ENCODE results near the gene GOLGA8T.
"Not testable (repeated sequence)": the region's sequence is repeated elsewhere in the genome, so short reads cannot be mapped to it uniquely, and the experiment has no call there.

DNA sequence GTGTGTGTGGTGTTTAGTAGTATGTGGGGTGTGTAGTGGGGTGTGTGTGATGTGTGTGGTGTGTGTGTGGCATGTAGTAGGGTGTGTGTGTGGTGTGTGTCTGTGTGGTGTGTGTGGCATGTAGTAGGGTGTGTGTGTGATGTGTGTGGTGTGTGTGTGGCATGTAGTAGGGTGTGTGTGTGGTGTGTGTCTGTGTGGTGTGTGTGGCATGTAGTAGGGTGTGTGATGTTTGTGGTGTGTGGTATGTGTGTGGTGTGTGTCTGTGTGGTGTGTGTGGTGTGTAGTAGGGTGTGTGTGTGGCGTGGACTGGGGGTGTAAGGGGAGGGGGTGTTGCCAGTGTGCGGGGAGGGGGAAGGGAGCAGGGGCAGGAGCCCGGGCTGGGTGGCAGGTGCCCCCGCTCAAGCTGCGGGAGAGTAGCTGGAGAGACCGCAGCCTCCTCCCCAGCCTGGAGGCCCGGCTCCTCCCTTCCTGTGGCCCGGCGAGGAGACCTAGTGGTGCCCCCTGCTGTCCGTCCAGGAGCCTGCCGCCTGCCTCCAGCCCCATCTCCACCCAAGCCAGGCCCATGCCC, 38.3 kb downstream of the GOLGA8T start:
- TF ChIP-seq, protein P1, sequence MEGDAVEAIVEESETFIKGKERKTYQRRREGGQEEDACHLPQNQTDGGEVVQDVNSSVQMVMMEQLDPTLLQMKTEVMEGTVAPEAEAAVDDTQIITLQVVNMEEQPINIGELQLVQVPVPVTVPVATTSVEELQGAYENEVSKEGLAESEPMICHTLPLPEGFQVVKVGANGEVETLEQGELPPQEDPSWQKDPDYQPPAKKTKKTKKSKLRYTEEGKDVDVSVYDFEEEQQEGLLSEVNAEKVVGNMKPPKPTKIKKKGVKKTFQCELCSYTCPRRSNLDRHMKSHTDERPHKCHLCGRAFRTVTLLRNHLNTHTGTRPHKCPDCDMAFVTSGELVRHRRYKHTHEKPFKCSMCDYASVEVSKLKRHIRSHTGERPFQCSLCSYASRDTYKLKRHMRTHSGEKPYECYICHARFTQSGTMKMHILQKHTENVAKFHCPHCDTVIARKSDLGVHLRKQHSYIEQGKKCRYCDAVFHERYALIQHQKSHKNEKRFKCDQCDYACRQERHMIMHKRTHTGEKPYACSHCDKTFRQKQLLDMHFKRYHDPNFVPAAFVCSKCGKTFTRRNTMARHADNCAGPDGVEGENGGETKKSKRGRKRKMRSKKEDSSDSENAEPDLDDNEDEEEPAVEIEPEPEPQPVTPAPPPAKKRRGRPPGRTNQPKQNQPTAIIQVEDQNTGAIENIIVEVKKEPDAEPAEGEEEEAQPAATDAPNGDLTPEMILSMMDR (IDR thresholded peaks at IDR 0.05) = 0 out of 2 replicates have a peak, but pooled peaks have one; percentile 15
- not testable (repeated sequence) for TF ChIP-seq ZNF232 (CRISPR knock-in tag; IDR thresholded peaks at IDR 0.05); RELA (CRISPR knock-in tag; IDR thresholded peaks at IDR 0.05; ENCODE audit: borderline replicate concordance); FOXJ3 (CRISPR knock-in tag; IDR thresholded peaks at IDR 0.05; ENCODE audit: borderline replicate concordance); NR2C2 (CRISPR knock-in tag; IDR thresholded peaks at IDR 0.05); ZNF121 (CRISPR knock-in tag; IDR thresholded peaks at IDR 0.05); TCF7 (CRISPR knock-in tag; IDR thresholded peaks at IDR 0.05; ENCODE audit: low read depth); SP1 (CRISPR knock-in tag; conservative IDR thresholded peaks at IDR 0.05); ZBTB21 (CRISPR knock-in tag; IDR thresholded peaks at IDR 0.05; ENCODE audit: borderline replicate concordance)
- TF ChIP-seq, protein P2, sequence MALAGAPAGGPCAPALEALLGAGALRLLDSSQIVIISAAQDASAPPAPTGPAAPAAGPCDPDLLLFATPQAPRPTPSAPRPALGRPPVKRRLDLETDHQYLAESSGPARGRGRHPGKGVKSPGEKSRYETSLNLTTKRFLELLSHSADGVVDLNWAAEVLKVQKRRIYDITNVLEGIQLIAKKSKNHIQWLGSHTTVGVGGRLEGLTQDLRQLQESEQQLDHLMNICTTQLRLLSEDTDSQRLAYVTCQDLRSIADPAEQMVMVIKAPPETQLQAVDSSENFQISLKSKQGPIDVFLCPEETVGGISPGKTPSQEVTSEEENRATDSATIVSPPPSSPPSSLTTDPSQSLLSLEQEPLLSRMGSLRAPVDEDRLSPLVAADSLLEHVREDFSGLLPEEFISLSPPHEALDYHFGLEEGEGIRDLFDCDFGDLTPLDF (CRISPR knock-in tag; IDR thresholded peaks at IDR 0.05) = not testable (repeated sequence)

Data from WTC11 (cell line).